ENCODE measurements around the gene CYP4F3. TPM values are rescaled to one million over a fixed set of nuclear protein-coding genes. Genes with fewer than 3 reads are reported as not detected.
"Not testable (repeated sequence)": the region's sequence is repeated elsewhere in the genome, so short reads cannot be mapped to it uniquely, and the experiment has no call there.

The CYP4F3 gene, protein sequence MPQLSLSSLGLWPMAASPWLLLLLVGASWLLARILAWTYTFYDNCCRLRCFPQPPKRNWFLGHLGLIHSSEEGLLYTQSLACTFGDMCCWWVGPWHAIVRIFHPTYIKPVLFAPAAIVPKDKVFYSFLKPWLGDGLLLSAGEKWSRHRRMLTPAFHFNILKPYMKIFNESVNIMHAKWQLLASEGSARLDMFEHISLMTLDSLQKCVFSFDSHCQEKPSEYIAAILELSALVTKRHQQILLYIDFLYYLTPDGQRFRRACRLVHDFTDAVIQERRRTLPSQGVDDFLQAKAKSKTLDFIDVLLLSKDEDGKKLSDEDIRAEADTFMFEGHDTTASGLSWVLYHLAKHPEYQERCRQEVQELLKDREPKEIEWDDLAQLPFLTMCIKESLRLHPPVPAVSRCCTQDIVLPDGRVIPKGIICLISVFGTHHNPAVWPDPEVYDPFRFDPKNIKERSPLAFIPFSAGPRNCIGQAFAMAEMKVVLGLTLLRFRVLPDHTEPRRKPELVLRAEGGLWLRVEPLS
- under 1 TPM in 1 of 2 experiments, not detected in 1; 0.10 TPM for total RNA-seq

DNA sequence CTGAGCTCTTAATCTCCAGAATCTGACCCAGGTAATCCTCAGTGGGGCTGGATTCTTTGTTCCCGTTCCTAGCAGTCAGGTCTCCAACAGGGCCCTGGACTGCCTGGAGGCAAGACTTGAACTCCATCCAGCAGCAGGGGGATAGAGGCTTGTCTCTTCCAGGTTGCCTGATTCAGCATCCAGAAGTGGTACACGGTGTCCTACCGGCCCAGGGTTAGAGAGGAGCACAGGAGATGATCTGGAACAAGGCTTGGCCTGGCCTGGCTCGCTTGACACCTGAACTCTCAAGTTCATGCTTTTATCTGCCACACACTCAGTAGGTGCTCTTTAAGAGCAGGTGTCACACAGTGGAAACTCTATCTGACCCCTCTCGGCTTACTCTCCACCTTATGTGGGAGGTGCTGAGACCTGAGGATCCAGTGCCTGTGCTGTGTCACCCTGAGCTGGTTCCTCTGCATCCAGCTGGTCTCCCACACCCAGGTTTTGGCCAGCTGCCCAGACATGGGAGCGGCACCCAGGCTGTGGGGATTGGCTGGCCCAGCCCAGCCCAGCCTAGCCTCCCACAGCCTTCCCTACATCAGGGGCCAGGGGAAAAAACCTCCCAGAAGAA lies at the start of gene CYP4F3:
CYP4F3 (plus strand) TSS at position 604 of the 610 bp plus-strand sequence. CDS start 519 bp downstream, outside the sequence.
- ChIA-PET CTCF (interaction anchor here (0.5 kb wide), 1 partner anchor 464 kb away, joined by 4 read pairs; no protein-coding TSS in a partner anchor), POLR2A (no interaction called here)

DNA sequence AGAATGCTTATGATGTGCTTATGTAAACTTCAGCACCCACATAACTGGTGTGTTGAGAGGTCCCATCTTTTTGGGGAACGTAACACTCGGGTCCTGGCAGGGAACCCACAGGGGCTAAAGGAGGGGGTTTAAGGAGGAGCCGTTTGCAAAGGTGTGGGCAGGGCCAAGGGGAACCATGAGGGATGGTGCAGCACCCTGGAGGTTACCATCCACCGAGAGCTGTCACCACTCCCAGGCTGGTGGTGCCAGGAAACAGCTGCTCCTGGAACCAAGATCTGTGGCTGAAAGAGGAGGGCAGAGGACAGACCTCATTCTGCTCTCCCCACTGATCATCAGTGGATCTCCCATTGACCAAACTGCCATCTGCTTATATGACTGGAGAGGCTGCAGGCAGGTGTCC lies 48.9 kb upstream of the CYP4F3 start:
- CTCF ChIA-PET, result no interaction called here

DNA sequence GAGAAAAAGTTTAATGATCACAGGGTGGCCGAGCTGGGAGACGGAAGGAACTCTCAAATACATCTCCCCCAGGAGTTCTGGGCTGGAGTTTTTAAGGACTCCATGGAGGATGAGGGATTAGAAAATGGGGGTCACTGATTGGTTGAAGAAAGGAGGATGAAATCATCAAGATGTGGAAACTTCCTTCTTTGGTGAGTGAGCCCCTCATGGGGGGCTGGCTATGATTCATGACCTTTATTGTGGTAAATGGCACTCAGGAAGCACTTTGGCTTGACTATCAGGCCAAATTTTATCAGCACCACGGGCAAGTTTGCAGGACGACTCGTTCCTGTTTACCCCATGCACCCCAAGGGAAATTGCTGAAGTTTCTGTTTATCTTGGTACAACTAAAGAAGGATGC lies 48.2 kb upstream of the CYP4F3 start:
- CTCF ChIA-PET, POLR2A ChIA-PET: not testable (repeated sequence)

More for the DNA sequence above, 48.9 kb upstream of the CYP4F3 start:
- POLR2A ChIA-PET, result no interaction called here

DNA sequence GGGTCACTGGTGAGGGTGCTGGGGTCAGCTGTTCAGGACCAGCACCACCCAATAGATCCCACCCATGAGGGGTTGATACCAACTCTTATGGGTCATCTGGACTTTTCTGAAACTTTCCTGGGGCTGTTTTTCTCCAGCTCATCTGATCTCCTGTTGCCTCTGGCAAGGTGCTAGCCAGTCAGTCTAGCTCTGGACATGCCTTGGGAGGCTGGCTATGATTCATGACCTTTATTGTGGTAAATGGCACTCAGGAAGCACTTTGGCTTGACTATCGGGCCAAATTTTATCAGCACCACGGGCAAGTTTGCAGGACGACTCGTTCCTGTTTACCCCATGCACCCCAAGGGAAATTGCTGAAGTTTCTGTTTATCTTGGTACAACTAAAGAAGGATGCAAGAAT lies 46.9 kb upstream of the CYP4F3 start:
- CTCF ChIA-PET, result not testable (repeated sequence)

DNA sequence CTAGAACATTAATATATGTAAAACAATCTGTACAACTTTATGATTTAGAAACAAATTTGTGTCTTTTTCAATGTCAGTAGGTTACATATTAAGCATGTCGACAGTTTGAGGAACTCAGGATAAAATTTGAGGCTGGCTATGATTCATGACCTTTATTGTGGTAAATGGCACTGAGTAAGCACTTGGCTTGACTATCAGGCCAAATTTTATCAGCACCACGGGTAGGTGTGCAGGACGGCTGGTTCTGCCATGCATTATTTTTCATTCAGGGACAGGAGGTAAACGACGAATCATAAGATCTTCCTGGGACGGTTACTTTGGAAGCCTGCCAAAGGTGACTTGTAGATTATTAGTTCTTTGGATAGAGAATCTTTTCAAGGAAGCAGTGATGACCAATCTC lies 45.6 kb upstream of the CYP4F3 start:
- POLR2A ChIA-PET, result no interaction called here
- CTCF ChIA-PET, result no interaction called here

More for the DNA sequence above, 46.9 kb upstream of the CYP4F3 start:
- POLR2A ChIA-PET, result not testable (repeated sequence)

DNA sequence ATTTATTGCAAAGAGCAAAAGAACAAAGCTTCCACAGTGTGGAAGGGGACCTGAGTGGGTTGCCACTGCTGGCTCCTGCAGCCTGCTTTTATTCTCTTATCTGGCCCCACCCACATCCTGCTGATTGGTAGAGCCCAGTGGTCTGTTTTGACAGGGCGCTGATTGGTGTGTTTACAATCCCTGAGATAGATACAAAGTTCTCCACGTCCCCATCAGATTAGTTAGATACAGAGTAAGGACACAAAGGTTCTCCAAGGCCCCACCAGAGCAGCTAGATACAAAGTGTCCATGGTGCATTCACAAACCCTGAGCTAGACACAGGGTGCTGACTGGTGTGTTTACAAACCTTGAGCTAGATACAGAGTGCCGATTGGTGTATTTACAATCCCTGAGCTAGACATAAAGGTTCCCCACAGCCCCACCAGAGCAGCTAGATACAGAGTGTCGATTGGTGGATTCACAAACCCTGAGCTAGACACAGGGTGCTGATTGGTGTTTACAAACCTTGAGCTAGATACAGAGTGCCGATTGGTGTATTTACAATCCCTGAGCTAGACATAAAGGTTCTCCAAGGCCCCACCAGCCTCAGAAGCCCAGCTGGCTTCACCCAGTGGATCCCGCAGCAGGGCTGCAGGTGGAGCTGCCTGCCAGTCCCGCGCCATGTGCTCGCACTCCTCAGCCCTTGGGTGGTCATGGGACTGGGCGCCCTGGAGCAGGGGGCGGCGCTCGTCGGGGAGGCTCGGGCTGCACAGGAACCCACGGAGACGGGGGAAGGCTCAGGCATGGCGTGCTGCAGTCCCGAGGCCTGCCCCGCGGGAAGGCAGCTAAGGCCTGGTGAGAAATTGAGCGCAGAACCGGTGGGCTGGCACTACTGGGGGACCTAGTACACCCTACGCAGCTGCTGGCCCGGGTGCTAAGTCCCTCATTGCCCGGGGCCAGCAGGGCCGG lies 32.4 kb upstream of the CYP4F3 start:
- POLR2A ChIA-PET, result not testable (repeated sequence)

DNA sequence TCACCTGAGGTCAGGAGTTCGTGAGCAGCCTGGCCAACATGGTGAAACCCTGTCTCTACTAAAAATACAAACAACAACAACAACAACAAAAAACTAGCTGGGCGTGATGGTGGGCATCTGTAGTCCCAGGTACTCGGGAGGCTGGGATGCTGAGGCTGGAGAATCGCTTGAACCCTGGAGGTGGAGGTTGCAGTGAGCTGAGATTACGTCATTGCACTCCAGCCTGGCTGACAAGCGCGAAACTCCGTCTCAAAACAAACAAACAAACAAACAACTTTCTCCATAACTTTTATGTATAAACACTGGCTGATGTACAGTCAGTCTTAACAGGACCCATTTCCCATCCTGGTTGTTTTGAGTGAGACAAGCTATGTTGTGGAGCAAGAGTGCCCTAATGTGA lies 31.4 kb upstream of the CYP4F3 start:
- ChIA-PET CTCF (interaction anchor here (0.6 kb wide), 1 partner anchor 51 kb away, joined by 6 read pairs; no protein-coding TSS in a partner anchor), POLR2A (no interaction called here)

More for the DNA sequence above, 32.4 kb upstream of the CYP4F3 start:
- CTCF ChIA-PET, result not testable (repeated sequence)

DNA sequence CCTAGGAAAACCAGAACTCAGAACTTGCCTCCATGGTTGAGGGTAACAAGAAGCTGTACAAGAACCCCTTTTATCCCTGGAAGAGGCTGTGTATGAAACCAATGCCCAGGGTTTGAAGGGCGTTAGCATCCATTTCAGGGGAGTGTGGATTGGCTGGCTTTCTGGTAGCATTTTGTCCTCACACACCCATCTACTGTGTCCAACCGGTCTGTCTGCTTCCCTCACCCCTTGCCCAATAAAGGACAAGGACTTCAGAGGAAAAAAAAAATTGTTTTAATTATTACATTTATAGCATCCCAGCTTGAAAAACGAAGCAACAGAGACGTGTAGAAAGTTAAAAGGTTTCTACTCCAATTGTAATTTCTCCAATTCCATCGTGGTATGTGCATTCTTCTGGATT lies 28.4 kb upstream of the CYP4F3 start:
- ChIA-PET CTCF (no interaction called here), POLR2A (no interaction called here)

DNA sequence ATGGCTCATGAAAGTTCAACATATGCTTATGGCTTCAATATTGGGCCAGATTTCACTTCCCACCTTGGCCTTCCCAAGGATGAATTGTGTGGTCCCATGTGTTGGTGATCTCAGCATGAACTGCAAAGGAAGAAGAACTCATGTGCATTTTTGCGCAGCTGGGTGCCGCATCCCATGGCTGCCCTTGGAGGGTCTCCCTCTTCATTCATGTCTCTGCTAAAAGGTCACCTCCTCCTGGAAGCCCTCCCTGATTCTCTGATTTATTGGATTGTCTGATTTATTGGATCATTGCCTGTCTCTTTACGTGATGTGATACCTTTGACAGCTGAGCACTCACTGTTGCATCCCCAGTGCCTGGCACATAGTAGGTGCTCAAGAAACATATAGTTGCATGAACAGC lies 27.4 kb upstream of the CYP4F3 start:
- POLR2A ChIA-PET, result no interaction called here
- CTCF ChIA-PET, result no interaction called here

DNA sequence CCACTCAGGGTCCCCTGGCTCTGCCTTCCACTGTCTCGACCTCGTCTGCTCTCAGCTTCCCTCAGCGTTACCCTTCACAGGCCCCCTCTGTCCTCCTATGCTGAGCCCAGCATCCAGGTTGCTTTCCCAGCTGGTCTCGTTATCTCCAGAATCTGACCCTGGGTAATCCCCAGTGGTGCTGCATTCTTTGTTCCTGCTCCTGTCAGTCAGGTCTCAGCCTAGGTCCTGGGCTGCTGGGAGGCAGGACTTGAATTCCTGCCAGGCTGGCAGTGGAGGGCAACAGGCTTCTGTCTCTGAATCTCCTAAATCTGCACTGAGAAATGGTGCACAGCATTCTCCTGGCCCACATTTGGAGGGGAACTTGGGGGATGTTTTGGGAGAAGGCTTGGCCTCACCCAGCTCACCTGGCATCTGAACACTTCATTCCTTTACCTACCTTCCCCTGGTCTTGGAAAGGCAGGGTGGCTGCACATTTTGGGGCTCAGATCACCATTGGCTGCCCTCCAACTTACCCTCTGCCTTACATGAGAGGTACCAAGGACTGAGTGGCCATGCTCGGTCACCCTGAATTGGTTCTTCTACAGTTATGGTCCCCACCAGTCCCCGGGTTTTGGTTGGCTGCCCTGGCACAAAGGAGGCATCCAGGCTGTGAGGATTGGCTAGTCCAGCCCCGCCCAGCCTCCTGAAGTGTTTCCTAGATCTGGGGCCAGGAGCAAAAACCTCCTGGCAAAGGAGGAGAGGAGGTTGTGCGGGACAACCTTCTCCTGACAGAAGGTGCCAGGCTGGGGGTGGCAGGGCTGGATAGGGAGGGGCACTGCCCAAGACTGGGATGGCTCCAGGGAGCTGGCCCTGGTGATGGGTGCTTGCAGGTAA lies 26.0 kb upstream of the CYP4F3 start, which contains the start of gene CYP4F8:
CYP4F8 (plus strand) TSS at position 712 of the 873 bp plus-strand sequence. CDS start 399 bp downstream, outside the sequence.
- ChIA-PET POLR2A (no interaction called here), CTCF (interaction anchor here (0.7 kb wide), 1 partner anchor 424 kb away, joined by 3 read pairs; no protein-coding TSS in a partner anchor)

DNA sequence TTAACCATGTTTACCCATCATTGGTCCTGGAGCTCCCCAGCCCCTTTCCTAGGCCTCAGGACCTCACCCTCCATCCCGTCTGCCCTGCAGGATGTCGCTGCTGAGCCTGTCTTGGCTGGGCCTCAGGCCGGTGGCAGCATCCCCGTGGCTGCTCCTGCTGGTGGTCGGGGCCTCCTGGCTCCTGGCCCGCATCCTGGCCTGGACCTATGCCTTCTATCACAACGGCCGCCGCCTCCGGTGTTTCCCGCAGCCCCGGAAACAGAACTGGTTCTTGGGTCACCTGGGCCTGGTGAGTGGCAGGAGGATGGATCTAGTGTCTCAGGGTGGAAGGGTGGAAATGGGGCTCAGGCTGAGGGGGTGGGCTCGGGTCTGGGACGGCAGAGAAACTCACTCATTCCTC lies 25.2 kb upstream of the CYP4F3 start:
- POLR2A ChIA-PET, result no interaction called here
- CTCF ChIA-PET, result no interaction called here

DNA sequence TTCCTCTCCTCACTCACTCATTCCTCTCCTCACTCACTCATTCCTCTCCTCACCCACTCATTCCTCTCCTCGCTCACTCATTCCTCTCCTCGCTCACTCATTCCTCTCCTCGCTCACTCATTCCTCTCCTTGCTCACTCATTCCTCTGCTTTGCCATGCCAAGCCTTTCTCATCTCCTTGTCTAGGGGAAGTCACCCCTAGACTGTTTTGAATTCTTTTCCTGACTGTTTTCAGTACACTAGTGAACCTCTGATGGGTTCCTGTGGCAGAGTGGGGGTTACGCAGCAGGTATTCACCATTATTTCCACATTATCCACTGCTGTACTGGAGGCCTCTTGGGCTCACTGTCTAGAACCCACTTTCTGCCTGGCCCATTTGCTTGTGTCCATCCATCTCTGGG lies 24.5 kb upstream of the CYP4F3 start:
- CTCF ChIA-PET, result no interaction called here
- POLR2A ChIA-PET, result no interaction called here

DNA sequence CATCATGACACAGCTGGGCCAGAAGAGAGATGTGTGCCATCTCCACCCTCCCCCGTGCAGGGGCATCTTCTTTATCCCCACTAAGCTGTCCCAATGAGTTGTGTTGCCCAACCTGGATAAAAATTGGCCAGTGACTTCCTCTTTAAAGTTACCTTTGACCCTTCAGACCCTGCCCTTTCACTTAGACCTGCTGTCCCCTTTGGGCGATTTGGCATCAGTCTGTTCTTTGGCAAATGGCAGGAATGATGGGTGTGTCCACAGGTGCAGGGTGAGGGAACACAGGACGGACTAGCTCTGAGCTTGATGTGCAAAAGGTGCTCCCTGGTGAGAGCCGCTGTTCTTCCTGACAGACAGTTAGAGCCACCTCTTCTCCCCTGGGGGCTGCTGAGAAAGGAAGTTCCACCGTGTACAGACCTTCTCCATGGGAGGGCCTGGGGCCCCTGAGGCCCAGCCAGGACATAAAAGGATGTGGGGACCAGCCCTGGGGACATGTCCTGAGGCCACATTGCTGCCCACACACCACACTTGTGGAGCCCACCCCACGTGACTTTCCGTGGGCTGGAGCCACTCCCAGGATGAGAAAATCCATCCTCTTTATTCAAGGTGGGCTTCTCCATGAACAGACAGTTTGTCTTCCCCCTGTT lies 23.9 kb upstream of the CYP4F3 start:
- ChIA-PET POLR2A (no interaction called here), CTCF (no interaction called here)

DNA sequence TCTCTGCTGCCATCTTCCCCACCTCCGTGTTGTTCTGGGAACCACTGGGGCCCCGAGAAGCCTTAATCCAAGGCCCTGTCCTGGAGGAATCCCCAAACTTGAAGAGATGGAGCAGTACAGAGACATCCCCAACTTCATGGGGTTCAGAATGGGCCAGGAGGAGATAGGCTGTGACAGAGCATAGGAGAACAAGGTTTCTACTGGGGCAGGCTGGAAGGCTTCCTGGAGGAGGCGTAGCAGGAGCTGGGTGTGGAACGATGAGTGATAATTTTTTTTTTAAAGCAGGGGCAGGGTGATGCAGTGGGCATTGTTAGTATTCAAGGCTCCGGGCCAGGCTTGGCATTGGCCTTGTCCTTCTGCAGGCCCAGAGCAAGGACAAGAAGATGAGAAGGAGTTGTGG lies 22.4 kb upstream of the CYP4F3 start:
- CTCF ChIA-PET, result interaction anchor here (0.5 kb wide), 1 partner anchor 18 kb away, joined by 3 read pairs; no protein-coding TSS in a partner anchor
- POLR2A ChIA-PET, result no interaction called here

DNA sequence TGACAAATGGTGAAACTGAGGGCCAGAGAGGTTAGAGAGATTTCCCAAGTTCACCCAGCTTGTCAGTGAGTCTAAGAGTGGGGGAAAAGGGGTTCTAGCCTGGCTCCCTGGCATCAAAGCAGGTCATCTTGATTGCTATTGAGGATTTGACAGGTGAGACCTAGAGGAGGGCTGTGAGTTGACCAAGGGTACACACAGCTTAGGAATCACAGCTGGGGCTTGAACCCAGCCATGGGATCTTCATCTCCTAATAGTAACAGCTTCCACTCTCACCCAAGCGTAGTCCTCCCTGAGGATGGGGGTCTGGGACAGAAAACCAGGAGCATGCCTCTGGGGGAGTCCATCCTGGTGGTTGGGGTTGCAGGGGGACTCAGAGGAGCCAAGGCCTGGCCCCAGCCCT lies 18.9 kb upstream of the CYP4F3 start:
- ChIA-PET POLR2A (no interaction called here), CTCF (no interaction called here)

DNA sequence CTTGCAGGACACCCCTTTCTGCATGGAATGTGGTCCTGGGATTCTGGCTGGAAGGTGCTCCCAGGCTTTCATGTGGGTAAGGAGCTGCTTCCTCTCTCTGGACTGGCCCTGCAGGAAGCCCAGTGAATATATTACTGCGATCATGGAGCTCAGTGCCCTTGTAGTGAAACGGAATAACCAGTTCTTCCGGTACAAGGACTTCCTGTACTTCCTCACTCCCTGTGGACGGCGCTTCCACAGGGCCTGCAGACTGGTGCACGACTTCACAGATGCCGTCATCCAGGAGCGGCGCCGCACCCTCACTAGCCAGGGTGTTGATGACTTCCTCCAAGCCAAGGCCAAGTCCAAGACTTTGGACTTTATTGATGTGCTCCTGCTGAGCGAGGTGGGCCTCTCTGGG lies 17.7 kb upstream of the CYP4F3 start:
- CTCF ChIA-PET, result no interaction called here
- POLR2A ChIA-PET, result no interaction called here

DNA sequence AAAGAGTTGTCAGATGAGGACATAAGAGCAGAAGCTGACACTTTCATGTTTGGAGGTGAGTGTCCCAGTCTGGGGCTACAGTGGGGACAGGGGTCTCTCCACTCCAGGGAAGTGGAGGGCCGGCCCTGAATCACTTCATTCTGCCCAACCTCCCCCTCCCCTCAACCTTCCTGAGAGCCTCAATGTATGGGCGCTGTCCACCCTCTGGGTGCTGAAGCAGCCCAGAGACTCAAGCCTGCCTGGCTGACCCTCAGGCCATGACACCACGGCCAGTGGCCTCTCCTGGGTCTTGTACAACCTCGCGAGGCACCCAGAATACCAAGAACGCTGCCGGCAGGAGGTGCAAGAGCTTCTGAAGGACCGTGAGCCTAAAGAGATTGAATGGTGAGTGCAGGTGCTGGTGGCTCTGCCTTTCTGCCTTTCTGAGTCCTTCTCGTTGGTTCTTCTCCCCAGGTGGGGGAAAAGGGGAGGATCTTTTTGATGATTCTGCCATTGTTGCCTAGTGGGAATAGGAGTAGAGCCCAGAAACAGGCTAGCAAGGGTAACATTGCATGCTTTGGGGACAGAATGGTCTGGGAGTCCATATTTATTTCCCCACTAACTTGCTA lies 16.9 kb upstream of the CYP4F3 start:
- POLR2A ChIA-PET, result no interaction called here
- CTCF ChIA-PET, result no interaction called here

Data from activated CD8-positive, alpha-beta memory T cell treated with anti-CD3 and anti-CD28 coated beads for 36 hours (primary cell).